Smooth muscle cell (in vitro differentiated cells): ENCODE measurements around the gene SLX4IP. TPM values are rescaled to one million over a fixed set of nuclear protein-coding genes. Genes with fewer than 3 reads are reported as not detected.

Experiments used
- DNase-seq: peaks from one replicate; lab custom pipeline; 2025; ENCODE audit not compliant: unreplicated experiment; lab: John Stamatoyannopoulos, UW
- H2AFZ ChIP-seq: fragments of 200-600 bp; sonication (generic); 2 replicates; pipeline ENCODE4 v1.6.0; 2016; ENCODE audit warnings: antibody characterized with exemption, low read depth, mild to moderate bottlenecking
- H3F3A ChIP-seq: fragments of 200-600 bp; sonication (generic); 2 replicates; pipeline ENCODE4 v1.6.0; 2017; ENCODE audit warnings: antibody characterized with exemption, low read depth
- H3K27ac ChIP-seq: fragments of 200-600 bp; sonication (generic); 2 replicates; pipeline ENCODE4 v1.5.1; 2016; ENCODE audit warnings: low read depth, mild to moderate bottlenecking
- H3K27me3 ChIP-seq: fragments of 200-600 bp; sonication (generic); 2 replicates; pipeline ENCODE4 v1.6.1; 2016; ENCODE audit warnings: low read depth, mild to moderate bottlenecking
- H3K36me3 ChIP-seq: fragments of 200-600 bp; sonication (generic); 2 replicates; pipeline ENCODE4 v1.5.1; 2016; ENCODE audit warnings: low read depth
- H3K4me1 ChIP-seq: fragments of 200-600 bp; sonication (generic); 2 replicates; pipeline ENCODE4 v1.5.1; 2016; ENCODE audit warnings: low read depth
- H3K4me2 ChIP-seq: fragments of 200-600 bp; sonication (generic); 2 replicates; pipeline ENCODE4 v1.6.0; 2016; ENCODE audit warnings: mild to moderate bottlenecking
- H3K4me3 ChIP-seq: fragments of 200-600 bp; sonication (generic); 2 replicates; pipeline ENCODE4 v1.5.1; 2016; ENCODE audit warnings: mild to moderate bottlenecking
- H3K79me2 ChIP-seq: fragments of 200-600 bp; sonication (generic); 2 replicates; pipeline ENCODE4 v1.6.0; 2016; ENCODE audit warnings: low read depth, mild to moderate bottlenecking
- H3K9ac ChIP-seq: fragments of 200-600 bp; sonication (generic); 2 replicates; pipeline ENCODE4 v1.6.0; 2016; ENCODE audit warnings: low read depth
- H3K9me3 ChIP-seq: fragments of 200-600 bp; sonication (generic); replicated peaks from 2 replicates; pipeline ENCODE4 v1.5.1; 2016; ENCODE audit warnings: low read depth
- H4K20me1 ChIP-seq: fragments of 200-600 bp; sonication (generic); 2 replicates; pipeline ENCODE4 v1.6.0; 2016; ENCODE audit warnings: low read depth
- WGBS: methylation state at CpG from one replicate; pipeline ENCODE4 v1.1.7; 2016; ENCODE audit warnings: low lambda C conversion rate; 5-methylcytosine and 5-hydroxymethylcytosine counted together
- polyA plus RNA-seq: library from polyadenylated mRNA; unstranded; fragments of >200 nt; fragmentation: Nextera tagmentation; extraction: Ambion mirVana; gene quantifications from 2 replicates; pipeline ENCODE4 v1.2.1, GENCODE V29; 2016
- total RNA-seq: library from RNA; depleted of rRNA; stranded (reverse); fragments of >200 nt; gene quantifications from 2 replicates; pipeline ENCODE4 v1.2.3, GENCODE V29; 2014
- TF ChIP-seq, protein P1 (sequence below): fragments of 200-600 bp; sonication (generic); IDR thresholded peaks from 2 replicates; pipeline ENCODE4 v1.5.1; 2017; ENCODE audit warnings: borderline replicate concordance, mild to moderate bottlenecking, antibody characterized with exemption; ENCODE audit not compliant: insufficient read depth, poor library complexity, severe bottlenecking

Gene SLX4IP
- total and polyA plus RNA-seq, 2 experiments from 2014 or later = 1.2 to 6.2 TPM

DNA sequence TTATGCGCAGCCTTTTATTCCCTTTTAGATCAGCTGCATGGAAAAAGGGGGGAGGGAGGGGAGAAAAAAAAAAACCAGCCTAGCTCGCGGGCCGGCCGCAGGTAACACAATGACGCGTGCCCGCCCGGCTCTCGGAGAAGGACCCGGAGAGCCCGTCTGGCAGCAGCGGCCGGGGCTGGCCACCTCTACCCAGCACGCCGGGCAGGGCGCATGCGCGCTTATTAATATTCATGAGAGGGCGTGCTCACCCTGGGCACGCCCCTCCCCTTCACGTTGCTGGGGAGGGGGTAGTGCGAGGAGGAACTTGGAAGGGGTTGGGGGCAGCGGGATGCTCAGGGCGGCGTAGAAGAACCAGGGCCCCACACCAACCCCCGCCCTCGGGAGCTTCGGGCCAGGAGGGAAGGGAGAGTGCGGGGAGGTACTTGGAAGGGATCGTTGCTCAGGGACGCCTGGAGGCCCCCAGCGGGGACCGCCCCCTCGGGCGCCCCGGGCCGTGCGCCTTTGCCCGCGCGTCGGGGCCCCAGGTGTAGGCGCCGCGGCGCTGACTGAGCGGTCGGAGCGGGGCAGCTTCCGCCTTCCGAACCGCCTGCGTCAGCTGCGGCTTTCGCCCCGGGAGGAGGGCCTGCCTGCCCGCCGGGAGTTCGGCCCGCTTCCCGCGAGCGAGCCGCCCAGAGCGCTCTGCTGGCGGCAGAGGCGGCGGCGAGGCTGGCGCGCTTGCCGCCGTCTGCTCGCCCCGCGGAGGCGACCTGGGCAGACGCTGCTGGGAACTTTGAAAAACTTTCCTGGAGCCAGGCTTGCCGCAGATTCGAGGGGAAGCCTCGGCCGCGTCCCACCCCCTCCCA, 239.0 kb downstream of the SLX4IP start, which contains the start of gene JAG1:
Gene JAG1, minus strand, starts transcription at position 158 of the 842 bp plus-strand sequence. CDS start 469 bp downstream, outside the sequence.
- H4K20me1 ChIP-seq = peaks cover 42% of the 10 kb centered on the region
- peaks cover 27% of the 10 kb centered on the region for H3K4me1 ChIP-seq
- H3K27me3 ChIP-seq = no peaks in the 10 kb centered on the region
- peak; percentile 78 for DNase-seq
- peak within 1 kb of the TSS; percentile 89 for H3K9ac ChIP-seq
- peaks cover 41% of the 10 kb centered on the region for H3K79me2 ChIP-seq
- TF ChIP-seq, protein P1, sequence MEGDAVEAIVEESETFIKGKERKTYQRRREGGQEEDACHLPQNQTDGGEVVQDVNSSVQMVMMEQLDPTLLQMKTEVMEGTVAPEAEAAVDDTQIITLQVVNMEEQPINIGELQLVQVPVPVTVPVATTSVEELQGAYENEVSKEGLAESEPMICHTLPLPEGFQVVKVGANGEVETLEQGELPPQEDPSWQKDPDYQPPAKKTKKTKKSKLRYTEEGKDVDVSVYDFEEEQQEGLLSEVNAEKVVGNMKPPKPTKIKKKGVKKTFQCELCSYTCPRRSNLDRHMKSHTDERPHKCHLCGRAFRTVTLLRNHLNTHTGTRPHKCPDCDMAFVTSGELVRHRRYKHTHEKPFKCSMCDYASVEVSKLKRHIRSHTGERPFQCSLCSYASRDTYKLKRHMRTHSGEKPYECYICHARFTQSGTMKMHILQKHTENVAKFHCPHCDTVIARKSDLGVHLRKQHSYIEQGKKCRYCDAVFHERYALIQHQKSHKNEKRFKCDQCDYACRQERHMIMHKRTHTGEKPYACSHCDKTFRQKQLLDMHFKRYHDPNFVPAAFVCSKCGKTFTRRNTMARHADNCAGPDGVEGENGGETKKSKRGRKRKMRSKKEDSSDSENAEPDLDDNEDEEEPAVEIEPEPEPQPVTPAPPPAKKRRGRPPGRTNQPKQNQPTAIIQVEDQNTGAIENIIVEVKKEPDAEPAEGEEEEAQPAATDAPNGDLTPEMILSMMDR = no peak
- H3K4me2 ChIP-seq = peak within 1 kb of the TSS; percentile 95
- no peaks in the 10 kb centered on the region for H3K36me3 ChIP-seq
- whole genome bisulfite sequencing = under 1% methylated on average over 80 of the region's 84 CpGs
- H3F3A ChIP-seq = no peaks in the 10 kb centered on the region
- H3K9me3 ChIP-seq = no peaks in the 10 kb centered on the region
- H2AFZ ChIP-seq = peak within 1 kb of the TSS; percentile 94
- H3K27ac ChIP-seq = peak within 1 kb of the TSS; percentile 94
- H3K4me3 ChIP-seq = peak within 1 kb of the TSS; percentile 80

- Histone ChIP-seq H3K9me3 (no peaks in the 10 kb centered on the region), H3K9ac (peak overlapping the region; percentile 89), H3F3A (no peaks in the 10 kb centered on the region), H3K4me3 (peak overlapping the region; percentile 80), H2AFZ (peak overlapping the region; percentile 94), H3K27me3 (no peaks in the 10 kb centered on the region), H3K27ac (peak overlapping the region; percentile 94), H4K20me1 (peaks cover 34% of the 10 kb centered on the region), H3K4me1 (peaks cover 20% of the 10 kb centered on the region), H3K36me3 (no peaks in the 10 kb centered on the region), H3K4me2 (peak overlapping the region; percentile 95), H3K79me2 (peaks cover 33% of the 10 kb centered on the region)
- DNase-seq = peak; percentile 62
- TF ChIP-seq, protein P1 = peak; percentile 68
- 9% methylated on average over 18 of the region's 38 CpGs for WGBS
Observed at GRCh38 chr20:10674684-10675449, 239.8 kb downstream of the SLX4IP start.

GRCh38 chr20:10675450-10675848, 240.3 kb downstream of the SLX4IP start:
- H3K4me3 ChIP-seq = peak overlapping the region; percentile 80

More at GRCh38 chr20:10675450-10675848, 240.3 kb downstream of the SLX4IP start:
- Histone ChIP-seq H4K20me1 (peaks cover 28% of the 10 kb centered on the region), H3K27me3 (no peaks in the 10 kb centered on the region), H3K79me2 (peaks cover 27% of the 10 kb centered on the region), H3K4me1 (peaks cover 14% of the 10 kb centered on the region), H3F3A (no peaks in the 10 kb centered on the region), H3K9ac (no peak overlapping the region), H3K36me3 (no peaks in the 10 kb centered on the region), H2AFZ (no peak overlapping the region), H3K9me3 (no peaks in the 10 kb centered on the region), H3K27ac (peak overlapping the region; percentile 94), H3K4me2 (peak overlapping the region; percentile 95)
- TF ChIP-seq, protein P1 = no peak
- 87% methylated on average over 4 of the region's 4 CpGs for WGBS
- no peak for DNase-seq
